Parathyroid adenoma (tissue), 2 donors: ENCODE data around the gene MME.

ENCODE experiments used
- H2AFZ ChIP-seq: fragments of 300-600 bp; sonication (generic); one replicate; pipeline ENCODE4 v1.7.0; 2017; ENCODE audit warnings: antibody characterized with exemption, mild to moderate bottlenecking
- H3K27ac ChIP-seq: fragments of 300-600 bp; sonication (generic); one replicate; pipeline ENCODE4 v1.7.0; 2017
- H3K27me3 ChIP-seq: fragments of 300-600 bp; sonication (generic); one replicate; pipeline ENCODE4 v1.7.0; 2017; ENCODE audit warnings: low read length; ENCODE audit not compliant: control insufficient read depth, insufficient read depth
- H3K36me3 ChIP-seq: fragments of 300-600 bp; sonication (generic); one replicate; pipeline ENCODE4 v1.7.0; 2017; ENCODE audit warnings: low read length; ENCODE audit not compliant: control insufficient read depth, insufficient read depth
- H3K4me1 ChIP-seq: fragments of 300-600 bp; sonication (generic); one replicate; pipeline ENCODE4 v1.7.0; 2017; ENCODE audit warnings: control low read depth
- H3K4me2 ChIP-seq: fragments of 300-600 bp; sonication (generic); one replicate; pipeline ENCODE4 v1.7.0; 2017; ENCODE audit warnings: low read length
- H3K4me3 ChIP-seq: fragments of 300-600 bp; sonication (generic); one replicate; pipeline ENCODE4 v1.7.0; 2017; ENCODE audit warnings: low read depth, low read length
- H3K79me2 ChIP-seq: fragments of 300-600 bp; sonication (generic); one replicate; pipeline ENCODE4 v1.7.0; 2017; ENCODE audit warnings: control low read depth
- H3K9ac ChIP-seq: fragments of 300-600 bp; sonication (generic); one replicate; pipeline ENCODE4 v1.7.0; 2017; ENCODE audit warnings: mild to moderate bottlenecking
- H3K9me3 ChIP-seq: fragments of 300-600 bp; sonication (generic); one replicate; pipeline ENCODE4 v1.7.0; 2017; ENCODE audit warnings: low read length; ENCODE audit not compliant: control insufficient read depth
- CTCF ChIP-seq: fragments of 300-600 bp; sonication (generic); IDR thresholded peaks from one replicate; pipeline ENCODE4 v1.7.0; 2017; ENCODE audit warnings: antibody characterized with exemption, mild to moderate bottlenecking
- donor health status: primary hyperparathyroidism.

MME gene

GRCh38 chr3:155233213-155233612 lies 153.1 kb downstream of the MME start:
- Histone ChIP-seq H3K4me2 (no peak overlapping the region), H3K9ac (no peak overlapping the region), H3K27ac (no peak overlapping the region), H3K4me1 (peaks cover 6% of the 10 kb centered on the region), H3K4me3 (no peak overlapping the region), H2AFZ (peak overlapping the region; percentile 28), H3K9me3 (no peaks in the 10 kb centered on the region), H3K79me2 (no peaks in the 10 kb centered on the region), H3K27me3 (no peaks in the 10 kb centered on the region), H3K36me3 (no peaks in the 10 kb centered on the region)
- no peak for TF ChIP-seq CTCF
